GM19035 (cell line): ENCODE measurements around the gene NARS2.

Experiments
- ATAC-seq: cut with Tn5 transposase; IDR thresholded peaks from one replicate; pipeline ENCODE4 v1.9.1; 2021; ENCODE audit not compliant: unreplicated experiment

The NARS2 gene

GRCh38 chr11:78446210-78446609 is 128.5 kb downstream of the NARS2 start:
- ATAC-seq, result no peak

GRCh38 chr11:78444726-78445125 is 129.9 kb downstream of the NARS2 start:
- no peak for ATAC-seq

- no peak for ATAC-seq
Observed at GRCh38 chr11:78441956-78442355, 132.7 kb downstream of the NARS2 start.

GRCh38 chr11:78438298-78438975 is 136.2 kb downstream of the NARS2 start:
- peak; percentile 69 for ATAC-seq

- no peak for ATAC-seq
Observed at GRCh38 chr11:78432956-78433355, 141.7 kb downstream of the NARS2 start.

- no peak for ATAC-seq
Observed at GRCh38 chr11:78432058-78432515, 142.6 kb downstream of the NARS2 start.

DNA sequence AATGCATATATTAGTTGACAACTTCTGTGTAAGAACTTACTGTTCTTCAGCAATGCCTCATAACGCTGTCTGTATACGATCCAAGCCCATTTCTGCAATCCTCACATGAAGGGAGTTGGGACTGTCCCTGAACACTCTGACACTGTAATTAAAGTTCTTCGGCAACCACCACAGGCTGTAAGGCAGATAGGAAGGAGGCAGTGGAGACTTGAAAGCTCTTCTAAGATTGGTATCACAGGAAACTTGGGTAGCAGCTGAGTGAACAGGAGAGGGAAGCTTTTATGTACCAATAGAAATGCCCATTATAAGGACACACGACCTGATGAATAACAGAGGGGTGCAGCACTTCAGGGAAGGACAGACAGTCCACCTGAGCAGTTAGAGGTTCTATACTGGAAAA is 145.0 kb downstream of the NARS2 start:
- no peak for ATAC-seq

DNA sequence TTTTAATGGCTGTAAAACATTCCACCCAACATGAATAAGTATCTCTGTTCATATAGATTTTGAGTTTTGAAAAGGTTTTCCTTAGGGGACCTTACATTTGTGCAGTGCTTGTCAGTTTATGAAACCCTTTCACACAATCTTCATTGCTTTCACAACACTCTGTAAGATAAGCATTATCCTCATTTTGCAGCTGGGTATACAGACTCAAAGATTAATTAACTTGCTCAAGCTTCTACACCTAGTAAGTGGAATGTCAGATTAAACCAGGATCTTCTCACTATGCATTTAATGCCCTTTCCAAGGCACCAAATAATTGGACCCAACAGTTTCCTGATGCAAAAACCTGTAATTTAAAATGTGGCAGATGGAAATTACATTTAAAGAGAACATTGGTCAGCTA is 145.5 kb downstream of the NARS2 start:
- ATAC-seq, result no peak

DNA sequence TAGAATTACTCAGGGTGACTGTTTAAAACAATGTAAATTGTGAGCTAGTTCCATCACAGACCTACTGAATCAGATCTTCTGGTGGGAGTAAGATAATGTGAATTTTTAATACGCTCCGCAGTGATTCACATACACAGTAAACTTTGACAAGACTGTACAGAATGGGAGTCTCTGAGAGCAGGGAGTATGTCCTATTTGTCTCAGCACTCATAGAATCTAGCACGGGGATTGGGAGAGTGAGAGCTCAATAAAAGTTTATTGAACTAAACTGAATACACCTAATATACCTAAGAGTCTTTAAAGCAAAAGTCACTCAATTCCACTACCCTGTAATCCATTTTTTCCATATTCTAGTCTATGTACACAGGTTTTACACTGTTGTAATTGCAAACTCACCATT is 145.9 kb downstream of the NARS2 start:
- no peak for ATAC-seq

GRCh38 chr11:78428266-78428636 is 146.4 kb downstream of the NARS2 start:
- ATAC-seq, result peak; percentile 5

DNA sequence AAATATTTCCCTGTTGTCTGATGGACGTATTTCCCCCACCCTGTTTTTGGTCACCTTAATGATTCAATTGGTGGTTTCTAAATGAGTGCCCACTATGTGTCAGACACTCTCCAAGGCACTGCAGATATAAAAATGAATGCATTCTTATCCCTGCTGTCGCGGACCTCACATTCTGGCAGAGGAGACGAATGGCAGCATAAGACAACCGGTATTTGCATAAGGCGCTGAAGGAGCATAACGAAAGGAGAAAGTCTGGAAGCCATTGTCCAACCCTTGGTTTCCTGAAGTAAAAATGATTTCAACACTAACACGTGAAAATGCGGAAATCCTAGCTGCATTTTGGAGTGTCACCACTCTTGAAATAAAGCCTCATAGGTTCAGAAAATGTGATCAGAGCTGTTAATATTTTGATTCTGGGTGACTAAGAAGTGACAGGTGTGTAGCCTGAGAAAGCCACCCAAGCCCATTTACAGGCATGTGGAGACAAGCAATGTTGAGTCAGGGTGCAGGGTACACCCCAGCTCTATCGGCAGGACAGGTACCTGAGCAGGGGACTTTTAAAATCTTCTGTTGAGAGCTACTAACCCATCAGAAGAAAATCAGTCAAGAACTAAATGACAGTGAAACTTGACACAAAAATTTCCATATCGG is 146.9 kb downstream of the NARS2 start:
- peak; percentile 43 for ATAC-seq

- no peak for ATAC-seq
Observed at GRCh38 chr11:78426845-78427244, 147.8 kb downstream of the NARS2 start.

GRCh38 chr11:78425399-78426070 is 149.1 kb downstream of the NARS2 start:
- no peak for ATAC-seq

GRCh38 chr11:78424334-78425270 is 150.1 kb downstream of the NARS2 start:
- peak; percentile 37 for ATAC-seq

DNA sequence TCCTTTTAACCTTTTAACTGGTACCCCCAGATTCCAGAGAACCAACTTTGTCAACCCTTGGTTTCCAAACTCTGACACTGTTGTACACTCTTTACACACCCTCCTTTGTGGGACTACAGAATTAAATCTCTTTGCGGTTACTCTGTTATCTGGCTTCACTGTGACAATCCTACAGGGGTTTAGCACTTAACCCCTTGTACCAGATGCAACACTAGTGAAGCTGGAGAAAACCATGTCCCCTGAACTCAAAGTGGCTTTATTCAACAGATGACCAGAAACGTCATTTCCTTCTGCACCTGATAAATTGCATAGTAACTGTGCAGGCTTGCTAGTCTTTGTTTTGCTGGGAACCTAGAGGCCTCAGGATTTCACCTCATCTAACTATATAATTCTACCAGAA is 151.4 kb downstream of the NARS2 start:
- no peak for ATAC-seq

DNA sequence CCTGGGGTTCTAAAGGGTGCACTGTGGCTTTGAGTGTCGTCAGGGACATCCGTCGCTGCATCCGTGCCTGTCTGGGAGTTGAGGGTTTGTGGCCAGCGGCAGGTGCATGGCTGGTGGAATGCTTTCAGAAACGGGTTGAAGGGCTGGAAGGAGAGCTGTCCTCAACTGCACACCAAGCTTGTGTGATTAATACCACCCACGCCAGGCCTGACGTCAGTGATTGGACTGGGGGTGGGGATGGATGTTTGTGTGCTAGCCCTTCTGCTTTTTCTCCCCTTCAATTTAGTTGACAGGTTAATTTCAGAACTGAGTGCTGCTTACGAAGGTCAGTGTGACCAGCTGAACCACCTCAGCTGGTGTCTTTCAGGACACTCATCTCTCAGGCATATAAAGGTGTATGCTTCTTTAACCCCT is 153.9 kb downstream of the NARS2 start:
- no peak for ATAC-seq

- no peak for ATAC-seq
Observed at GRCh38 chr11:78420255-78420764, 154.4 kb downstream of the NARS2 start.

- ATAC-seq, result no peak
Observed at GRCh38 chr11:78419327-78419726, 155.3 kb downstream of the NARS2 start.

GRCh38 chr11:78418584-78419211 is 156.0 kb downstream of the NARS2 start:
- no peak for ATAC-seq

DNA sequence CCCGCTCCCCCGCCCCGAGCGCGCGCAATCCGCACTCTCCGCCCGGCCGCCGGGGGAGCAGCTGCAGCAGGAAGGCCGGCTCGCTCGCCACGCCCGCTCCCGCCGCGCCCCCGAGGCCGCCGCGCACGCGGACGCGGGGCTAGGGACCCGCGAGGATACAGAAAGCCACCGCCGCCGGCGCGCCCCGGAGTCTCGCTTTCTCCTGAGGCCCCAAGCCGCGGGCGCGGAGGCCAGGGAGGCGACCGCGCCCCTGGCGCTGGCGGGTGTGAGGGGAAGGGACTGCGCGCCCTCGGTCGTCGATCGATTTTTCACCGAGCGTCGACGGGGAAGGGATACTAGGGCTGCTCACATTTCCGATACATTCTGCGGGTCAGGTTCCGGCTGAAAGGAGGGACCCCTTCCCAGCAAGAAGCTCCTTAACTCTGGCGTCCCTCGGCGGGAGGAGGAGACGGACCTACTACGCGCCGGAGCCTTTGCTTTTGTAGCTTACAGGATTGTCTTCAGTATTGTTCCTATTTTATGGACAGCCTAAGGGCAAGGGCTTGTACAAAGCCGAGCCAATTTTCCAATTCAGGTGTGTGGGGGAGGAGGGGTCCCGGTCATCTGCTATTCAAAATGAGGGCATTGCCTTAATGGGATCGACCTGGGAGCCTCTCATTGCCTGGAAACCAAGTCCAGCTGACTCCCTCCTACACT is 156.6 kb downstream of the NARS2 start:
- ATAC-seq, result peak; percentile 58
